SU-DHL-6 (cell line): ENCODE results near the gene STN1.

Source experiments
- H2AFZ ChIP-seq: fragments of 200-600 bp; sonication (generic); 2 replicates; pipeline ENCODE4 v1.6.1; 2014; ENCODE audit warnings: low read depth, mild to moderate bottlenecking, moderate library complexity, mixed read lengths, antibody characterized with exemption, low read length; ENCODE audit not compliant: severe bottlenecking
- H3F3A ChIP-seq: fragments of 200-600 bp; shearing (Covaris generic); 2 replicates; pipeline ENCODE4 v1.6.0; 2016; ENCODE audit warnings: antibody characterized with exemption, mild to moderate bottlenecking; ENCODE audit not compliant: insufficient read depth
- H3K27ac ChIP-seq: fragments of 200-600 bp; sonication (generic); 2 replicates; pipeline ENCODE4 v1.5.1; 2016; ENCODE audit warnings: low read depth, mild to moderate bottlenecking, low read length, moderate library complexity, mixed read lengths
- H3K27me3 ChIP-seq: fragments of 200-600 bp; sonication (generic), shearing (Covaris generic); 2 replicates; pipeline ENCODE4 v1.6.0; 2014; ENCODE audit warnings: mild to moderate bottlenecking, low read length
- H3K36me3 ChIP-seq: fragments of 200-600 bp; sonication (generic); 2 replicates; pipeline ENCODE4 v1.6.1; 2014; ENCODE audit warnings: mild to moderate bottlenecking, low read length, mixed read lengths
- H3K4me2 ChIP-seq: fragments of 300-600, 200-600 bp; shearing (Covaris generic), sonication (generic); 2 replicates; pipeline ENCODE4 v1.6.0; 2014; ENCODE audit warnings: low read length, low read depth, mild to moderate bottlenecking; ENCODE audit not compliant: poor library complexity, severe bottlenecking
- H3K4me3 ChIP-seq: fragments of 200-600 bp; sonication (generic); 2 replicates; pipeline ENCODE4 v1.5.1; 2014; ENCODE audit warnings: antibody characterized with exemption, low read length, mild to moderate bottlenecking, mixed read lengths; ENCODE audit not compliant: insufficient read depth, poor library complexity, severe bottlenecking
- H3K79me2 ChIP-seq: fragments of 200-600 bp; sonication (generic); 2 replicates; pipeline ENCODE4 v1.6.1; 2014; ENCODE audit warnings: mild to moderate bottlenecking, low read length, moderate library complexity; ENCODE audit not compliant: insufficient read depth
- H3K9ac ChIP-seq: fragments of 200-600 bp; sonication (generic); 2 replicates; pipeline ENCODE4 v1.7.0; 2014; ENCODE audit warnings: mild to moderate bottlenecking, low read length
- H3K9me2 ChIP-seq: fragments of 200-600 bp; sonication (generic); replicated peaks from 2 replicates; pipeline ENCODE4 v1.6.1; 2014; ENCODE audit warnings: low read length; ENCODE audit not compliant: insufficient read depth
- H3K9me3 ChIP-seq: fragments of 200-600 bp; sonication (generic); 2 replicates; pipeline ENCODE4 v1.6.1; 2014; ENCODE audit warnings: low read length, mixed read lengths; ENCODE audit not compliant: insufficient read depth
- H4K20me1 ChIP-seq: fragments of 200-600 bp; sonication (generic); 2 replicates; pipeline ENCODE4 v1.6.1; 2014; ENCODE audit warnings: low read depth, mild to moderate bottlenecking, antibody characterized with exemption, low read length, moderate library complexity, mixed read lengths
- CTCF ChIP-seq: fragments of 200-600 bp; sonication (generic); IDR thresholded peaks from one replicate; pipeline ENCODE4 v1.5.1; 2017; ENCODE audit warnings: antibody characterized with exemption, mild to moderate bottlenecking, low read length, moderate library complexity; ENCODE audit not compliant: insufficient read depth, poor library complexity, severe bottlenecking
- EZH2phosphoT487 ChIP-seq: fragments of 200-600 bp; sonication (generic), shearing (Covaris generic); conservative IDR thresholded peaks from 2 replicates; pipeline ENCODE4 v1.6.1; 2018; ENCODE audit warnings: mild to moderate bottlenecking, antibody characterized with exemption, low read length, moderate library complexity, mixed read lengths

The STN1 gene

GRCh38 chr10:103895411-103896186, 22.4 kb downstream of the STN1 start:
- no peak overlapping the region for H3K4me3 ChIP-seq
- no peak overlapping the region for H3K27ac ChIP-seq
- H3K9ac ChIP-seq = no peak overlapping the region
- H3K79me2 ChIP-seq = no peaks in the 10 kb centered on the region
- H3K9me3 ChIP-seq = no peaks in the 10 kb centered on the region
- H4K20me1 ChIP-seq = no peaks in the 10 kb centered on the region
- H3K36me3 ChIP-seq = no peaks in the 10 kb centered on the region
- H2AFZ ChIP-seq = no peak overlapping the region
- TF ChIP-seq CTCF (no peak), EZH2phosphoT487 (no peak)
- no peak overlapping the region for H3K4me2 ChIP-seq
- no peaks in the 10 kb centered on the region for H3F3A ChIP-seq
- H3K27me3 ChIP-seq = no peaks in the 10 kb centered on the region
- no peaks in the 10 kb centered on the region for H3K9me2 ChIP-seq

DNA sequence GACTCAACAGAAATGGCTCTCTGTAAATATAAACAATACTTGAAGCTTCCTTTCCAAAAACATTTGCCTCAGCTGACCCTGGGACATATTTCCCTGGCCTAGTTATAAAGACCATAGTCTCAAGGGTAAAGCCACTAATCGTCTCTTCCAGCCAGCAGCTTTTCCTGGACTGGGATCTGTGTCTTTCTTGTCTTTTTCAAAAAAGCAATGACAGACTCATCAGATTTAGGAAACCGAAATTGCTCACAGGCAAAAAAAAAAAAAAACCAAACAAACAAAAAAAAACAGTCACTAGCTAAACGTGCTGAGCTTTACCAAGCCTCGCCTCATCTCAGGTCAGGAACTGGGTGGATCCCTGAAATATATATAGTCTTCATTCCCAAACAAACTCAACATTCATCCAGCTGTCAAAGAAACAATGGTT, 23.5 kb downstream of the STN1 start:
- Histone ChIP-seq H3K79me2 (no peaks in the 10 kb centered on the region), H3K27ac (no peak overlapping the region), H4K20me1 (no peaks in the 10 kb centered on the region), H3K9me3 (no peaks in the 10 kb centered on the region), H3K9me2 (no peaks in the 10 kb centered on the region), H3F3A (no peaks in the 10 kb centered on the region), H3K36me3 (no peaks in the 10 kb centered on the region), H3K9ac (no peak overlapping the region), H3K4me3 (no peak overlapping the region), H2AFZ (no peak overlapping the region), H3K4me2 (no peak overlapping the region), H3K27me3 (no peaks in the 10 kb centered on the region)
- no peak for TF ChIP-seq CTCF

GRCh38 chr10:103893817-103894216, 24.2 kb downstream of the STN1 start:
- no peaks in the 10 kb centered on the region for H3F3A ChIP-seq
- H4K20me1 ChIP-seq = no peaks in the 10 kb centered on the region
- no peak overlapping the region for H2AFZ ChIP-seq
- H3K9ac ChIP-seq = no peak overlapping the region
- no peak overlapping the region for H3K27ac ChIP-seq
- H3K4me3 ChIP-seq = no peak overlapping the region
- no peaks in the 10 kb centered on the region for H3K9me3 ChIP-seq
- H3K4me2 ChIP-seq = no peak overlapping the region
- TF ChIP-seq CTCF (no peak), EZH2phosphoT487 (no peak)
- no peaks in the 10 kb centered on the region for H3K36me3 ChIP-seq
- no peaks in the 10 kb centered on the region for H3K9me2 ChIP-seq
- H3K79me2 ChIP-seq = no peaks in the 10 kb centered on the region
- no peaks in the 10 kb centered on the region for H3K27me3 ChIP-seq
